Peyer's patch (tissue), 4 donors: ENCODE results near the gene TMEM120A. TPM values are rescaled to one million over a fixed set of nuclear protein-coding genes. Genes with fewer than 3 reads are reported as not detected.
A peak's percentile ranks its signal among the peaks of the same experiment; 100 is the strongest.

ENCODE experiments used
- DNase-seq, 3 donors: peaks; one replicate each; pipeline ENCODE4 v3.0.0-alpha.2; 2017 to 2019
- H3K27ac ChIP-seq, 4 donors: fragments of 200-600 bp; sonication (generic); one replicate each; pipeline ENCODE4 v1.5.1; 2016 to 2019
- H3K27me3 ChIP-seq, 2 donors: fragments of 200-600 bp; sonication (generic); one replicate each; pipeline ENCODE4 v1.5.1; 2019
- H3K36me3 ChIP-seq, 3 donors: fragments of 200-600 bp; sonication (generic); one replicate each; pipeline ENCODE4 v1.5.1; 2016 to 2019
- H3K4me1 ChIP-seq, 4 donors: fragments of 200-600 bp; sonication (generic); one replicate each; pipeline ENCODE4 v1.5.1; 2016 to 2019
- H3K4me3 ChIP-seq, 4 donors: fragments of 200-600 bp; sonication (generic); 1 replicate in 3 of 4; 2 replicates in 1 of 4; pipeline ENCODE4 v1.5.1; 2016 to 2019; ENCODE audit warnings: mild to moderate bottlenecking in 1 of 4
- H3K9me3 ChIP-seq, 4 donors: fragments of 200-600 bp; sonication (generic); one replicate each; pipeline ENCODE4 v1.5.1; 2016 to 2019; ENCODE audit warnings: mild to moderate bottlenecking in 1 of 4
- POLR2A ChIP-seq, 2 donors: fragments of 450-650 bp; IDR thresholded peaks; one replicate each; pipeline ENCODE4 v1.5.1; 2017; ENCODE audit warnings: antibody characterized with exemption in 2 of 2, mild to moderate bottlenecking in 2 of 2, moderate library complexity in 2 of 2
- total RNA-seq, 4 donors: library from RNA; depleted of rRNA; stranded (reverse); fragments of >200 nt; gene quantifications; one replicate each; pipeline ENCODE4 v1.1.0, GENCODE V29; 2016
- TF ChIP-seq, protein P1 (sequence below), 6 experiments: fragments of 450-650 bp in 4 of 6; fragments of 200-600 bp in 2 of 6; sonication (generic) in 1 of 6; IDR thresholded peaks; one replicate each; pipeline ENCODE4 v1.5.1; 2017 to 2019; ENCODE audit warnings: antibody characterized with exemption in 6 of 6, mild to moderate bottlenecking in 3 of 6, moderate library complexity in 1 of 6

The TMEM120A gene
- total RNA-seq, 4 donors from 2014 or later: 62.7 to 116 (median 101) TPM

DNA sequence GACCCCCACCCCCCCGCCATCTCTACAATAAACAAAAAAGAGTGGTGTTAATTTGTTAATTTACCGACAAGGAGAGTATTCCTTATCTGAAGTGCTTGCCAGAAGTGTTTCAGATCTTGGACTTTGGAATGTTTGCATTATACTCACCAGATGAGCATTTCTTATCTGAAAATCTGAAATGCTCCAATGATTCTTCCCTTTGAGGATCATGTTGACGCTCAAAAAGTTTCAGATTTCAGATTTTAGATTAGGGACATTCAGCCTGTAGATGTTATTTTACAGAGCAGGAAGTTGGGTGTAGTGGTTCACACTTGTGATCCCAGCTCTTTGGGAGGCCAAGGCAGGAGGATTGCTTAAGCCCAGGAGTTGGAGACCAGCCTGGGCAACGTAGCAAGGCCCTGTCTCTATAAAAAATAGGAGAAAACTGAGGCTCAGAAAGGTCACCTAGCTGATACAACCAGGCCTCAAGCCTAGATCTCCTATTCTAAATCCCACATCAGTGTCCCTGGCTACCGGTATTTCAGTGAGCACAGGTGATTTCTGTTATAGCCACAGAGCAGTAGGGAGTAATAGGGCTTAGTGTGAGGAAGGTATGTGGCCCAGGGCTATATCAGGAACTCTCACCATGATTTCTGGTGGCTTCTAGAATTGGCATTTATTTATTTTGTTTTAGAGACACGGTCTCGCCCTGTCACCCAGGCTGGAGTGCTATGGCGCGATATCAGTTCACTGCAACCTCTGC is 35.4 kb downstream of the TMEM120A start:
- Histone ChIP-seq H3K27ac (peak overlapping the region in 3 of 4 donors; percentile 63 to 85 (median 84)), H3K4me1 (peaks cover 0 to 21% (median 0%) of the 10 kb centered on the region in 4 donors), H3K36me3 (peaks cover 0 to 55% (median 0%) of the 10 kb centered on the region in 3 donors), H3K9me3 (no peaks in the 10 kb centered on the region), H3K27me3 (no peaks in the 10 kb centered on the region), H3K4me3 (no peak overlapping the region)
- no peak for DNase-seq
- TF ChIP-seq POLR2A (IDR thresholded peaks at IDR 0.05): no peak
- TF ChIP-seq, protein P1, sequence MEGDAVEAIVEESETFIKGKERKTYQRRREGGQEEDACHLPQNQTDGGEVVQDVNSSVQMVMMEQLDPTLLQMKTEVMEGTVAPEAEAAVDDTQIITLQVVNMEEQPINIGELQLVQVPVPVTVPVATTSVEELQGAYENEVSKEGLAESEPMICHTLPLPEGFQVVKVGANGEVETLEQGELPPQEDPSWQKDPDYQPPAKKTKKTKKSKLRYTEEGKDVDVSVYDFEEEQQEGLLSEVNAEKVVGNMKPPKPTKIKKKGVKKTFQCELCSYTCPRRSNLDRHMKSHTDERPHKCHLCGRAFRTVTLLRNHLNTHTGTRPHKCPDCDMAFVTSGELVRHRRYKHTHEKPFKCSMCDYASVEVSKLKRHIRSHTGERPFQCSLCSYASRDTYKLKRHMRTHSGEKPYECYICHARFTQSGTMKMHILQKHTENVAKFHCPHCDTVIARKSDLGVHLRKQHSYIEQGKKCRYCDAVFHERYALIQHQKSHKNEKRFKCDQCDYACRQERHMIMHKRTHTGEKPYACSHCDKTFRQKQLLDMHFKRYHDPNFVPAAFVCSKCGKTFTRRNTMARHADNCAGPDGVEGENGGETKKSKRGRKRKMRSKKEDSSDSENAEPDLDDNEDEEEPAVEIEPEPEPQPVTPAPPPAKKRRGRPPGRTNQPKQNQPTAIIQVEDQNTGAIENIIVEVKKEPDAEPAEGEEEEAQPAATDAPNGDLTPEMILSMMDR (IDR thresholded peaks at IDR 0.05): no peak

DNA sequence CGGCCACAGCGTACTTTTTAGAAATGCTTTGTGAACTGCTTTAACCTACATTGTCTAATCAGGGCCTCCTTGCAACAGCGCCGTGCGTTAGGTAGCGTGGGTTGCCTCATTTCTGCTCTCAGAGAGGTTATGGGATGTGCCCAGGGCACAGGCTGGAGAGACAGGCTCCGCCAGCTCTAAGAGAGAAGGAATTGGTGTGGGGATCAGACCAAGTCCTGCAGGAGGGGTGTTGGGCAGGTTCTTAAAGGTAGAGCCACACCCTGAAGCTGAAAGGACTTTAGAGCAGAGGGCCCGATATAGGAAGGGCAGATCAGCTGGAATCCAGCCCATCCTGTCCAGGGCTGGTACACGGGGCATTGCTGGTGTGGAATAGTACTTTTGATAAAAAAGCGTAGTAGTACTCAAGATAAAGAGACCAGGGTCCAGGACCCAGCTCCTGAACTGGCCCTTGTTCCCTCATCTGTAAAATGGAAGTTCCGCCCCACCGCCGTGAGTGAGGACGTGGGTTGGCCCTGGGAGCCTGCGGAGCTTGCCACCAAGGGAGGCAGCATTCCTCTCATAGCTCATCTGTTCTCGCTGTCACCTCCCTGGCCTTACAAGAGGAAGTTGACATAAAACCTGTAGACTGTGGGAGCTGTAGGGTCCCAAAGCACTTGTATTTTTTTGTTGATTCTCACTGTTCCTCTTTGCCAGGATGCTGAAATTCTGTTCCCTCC is 37.2 kb downstream of the TMEM120A start:
- DNase-seq: peak in 2 of 3 donors; percentile 85 to 86
- no peak overlapping the region for H3K4me3 ChIP-seq
- no peaks in the 10 kb centered on the region for H3K9me3 ChIP-seq
- TF ChIP-seq POLR2A (IDR thresholded peaks at IDR 0.05): peak; percentile 6 to 28
- TF ChIP-seq, protein P1 (IDR thresholded peaks at IDR 0.05): no peak
- H3K36me3 ChIP-seq: peaks cover 0 to 61% (median 0%) of the 10 kb centered on the region in 3 donors
- H3K27me3 ChIP-seq: no peaks in the 10 kb centered on the region
- peak overlapping the region in 3 of 4 donors; percentile 63 to 85 (median 84) for H3K27ac ChIP-seq
- peaks cover 0 to 21% (median 0%) of the 10 kb centered on the region in 4 donors for H3K4me1 ChIP-seq

DNA sequence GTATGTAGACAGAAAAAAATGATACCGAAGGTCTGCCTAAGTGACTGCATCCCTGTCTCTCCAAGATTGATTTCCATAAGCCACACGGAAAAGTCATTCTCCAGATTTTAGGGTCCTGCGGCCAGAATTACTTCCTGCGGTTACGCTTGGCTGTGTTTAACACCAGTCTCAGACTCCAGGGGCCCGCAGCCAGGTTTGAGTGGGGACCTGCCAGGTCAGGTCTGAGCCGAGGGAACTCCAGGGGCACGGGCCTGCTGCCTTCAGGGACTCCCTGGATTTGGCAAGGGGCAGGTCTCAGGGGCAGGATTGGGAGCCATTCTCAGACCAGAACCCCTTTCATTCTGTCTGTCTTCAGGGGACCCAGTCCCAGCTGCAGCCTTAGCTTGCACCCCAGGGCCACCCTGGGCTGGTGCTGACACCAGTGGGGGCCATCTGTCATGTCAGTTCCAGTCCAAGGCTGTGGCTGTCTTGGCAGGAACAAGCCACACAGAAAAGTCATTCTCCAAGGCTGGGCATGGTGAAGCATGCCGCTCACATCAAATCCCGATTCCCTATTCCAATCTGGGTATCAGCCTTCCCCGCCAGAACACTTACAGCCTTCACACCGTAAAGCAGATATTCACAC is 39.0 kb downstream of the TMEM120A start:
- no peak for DNase-seq
- TF ChIP-seq, protein P1 (IDR thresholded peaks at IDR 0.05): no peak
- no peak for TF ChIP-seq POLR2A (IDR thresholded peaks at IDR 0.05)
- no peaks in the 10 kb centered on the region for H3K9me3 ChIP-seq
- no peaks in the 10 kb centered on the region for H3K27me3 ChIP-seq
- peaks cover 0 to 54% (median 0%) of the 10 kb centered on the region in 3 donors for H3K36me3 ChIP-seq
- peaks cover 0 to 21% (median 0%) of the 10 kb centered on the region in 4 donors for H3K4me1 ChIP-seq
- H3K4me3 ChIP-seq: no peak overlapping the region
- H3K27ac ChIP-seq: peak overlapping the region in 2 of 4 donors; percentile 84 to 85

DNA sequence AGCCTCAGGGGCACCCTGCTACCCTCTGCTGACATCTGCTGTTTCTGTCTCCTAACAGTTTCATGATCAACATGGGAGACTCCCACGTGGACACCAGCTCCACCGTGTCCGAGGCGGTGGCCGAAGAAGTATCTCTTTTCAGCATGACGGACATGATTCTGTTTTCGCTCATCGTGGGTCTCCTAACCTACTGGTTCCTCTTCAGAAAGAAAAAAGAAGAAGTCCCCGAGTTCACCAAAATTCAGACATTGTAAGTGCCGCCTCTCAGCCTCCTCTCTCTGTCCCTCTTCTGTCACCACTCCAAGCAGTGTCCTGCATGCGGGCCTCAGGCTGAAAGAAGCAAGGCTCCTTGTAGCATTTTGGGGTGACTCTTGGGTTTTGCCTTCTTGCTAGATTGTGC is 40.5 kb downstream of the TMEM120A start:
- TF ChIP-seq POLR2A (IDR thresholded peaks at IDR 0.05): no peak
- TF ChIP-seq, protein P1 (IDR thresholded peaks at IDR 0.05): no peak
- Histone ChIP-seq H3K27ac (no peak overlapping the region), H3K27me3 (no peaks in the 10 kb centered on the region), H3K9me3 (no peaks in the 10 kb centered on the region), H3K4me1 (peaks cover 0 to 16% (median 0%) of the 10 kb centered on the region in 4 donors), H3K4me3 (no peak overlapping the region), H3K36me3 (peaks cover 0 to 42% (median 0%) of the 10 kb centered on the region in 3 donors)
- no peak for DNase-seq

DNA sequence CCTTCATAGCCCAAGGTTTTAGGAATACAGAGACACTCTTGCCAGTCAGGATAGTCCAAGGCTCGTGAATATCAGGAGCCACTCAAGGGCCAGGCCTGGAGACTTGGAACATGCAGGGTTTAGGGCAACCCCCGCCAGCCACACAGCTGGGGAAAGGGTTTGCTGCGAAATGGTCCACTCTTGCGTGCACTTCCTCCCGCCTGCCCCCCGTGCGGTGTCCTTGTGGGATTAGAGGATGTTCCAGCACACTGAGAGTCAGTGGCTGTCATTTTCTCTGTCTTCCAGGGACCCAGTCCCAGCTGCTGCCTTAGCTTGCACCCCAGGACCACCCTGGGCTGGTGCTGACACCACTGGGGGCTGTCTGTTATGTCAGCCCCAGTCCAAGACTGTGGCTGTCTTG is 41.0 kb downstream of the TMEM120A start:
- Histone ChIP-seq H3K9me3 (no peaks in the 10 kb centered on the region), H3K36me3 (peaks cover 0 to 41% (median 0%) of the 10 kb centered on the region in 3 donors), H3K27me3 (no peaks in the 10 kb centered on the region), H3K4me3 (no peak overlapping the region), H3K27ac (no peak overlapping the region), H3K4me1 (peaks cover 0 to 14% (median 0%) of the 10 kb centered on the region in 4 donors)
- DNase-seq: no peak
- TF ChIP-seq, protein P1 (IDR thresholded peaks at IDR 0.05): no peak
- TF ChIP-seq POLR2A (IDR thresholded peaks at IDR 0.05): no peak
